Measurements from ENCODE around the gene RCC2. TPM values are rescaled to one million over a fixed set of nuclear protein-coding genes. Genes with fewer than 3 reads are reported as not detected.

The RCC2 gene
- total RNA-seq, 3 donors from 2014 or later (not counting 1 experiment from before 2014, with no cell fraction given), result 55.2 to 76.8 (median 73.2) TPM

- 83% methylated on average over 6 of the region's 6 CpGs for WGBS (ENCODE audit: insufficient coverage)
- Mint-ChIP-seq H3K9me3 (no peaks in the 10 kb centered on the region), H3K27ac (no peak overlapping the region), H3K36me3 (no peaks in the 10 kb centered on the region), H3K4me1 (no peaks in the 10 kb centered on the region), H3K27me3 (ENCODE audit: low read depth in 2 of 2) (peaks cover 0 to 3% of the 10 kb centered on the region in 2 donors), H3K4me3 (no peak overlapping the region)
- no peaks in the 10 kb centered on the region for H3K27me3 ChIP-seq (ENCODE audit: control insufficient read depth, insufficient read depth, low read length)
- intact Hi-C loops (cut with micrococcal nuclease), result no loop called here
- no peaks in the 10 kb centered on the region for H3K4me1 ChIP-seq (ENCODE audit: control insufficient read depth, insufficient read depth, low read length)
- H3K36me3 ChIP-seq (ENCODE audit: control insufficient read depth, insufficient read depth, low read length), result no peaks in the 10 kb centered on the region
- H3K9me3 ChIP-seq (ENCODE audit: control insufficient read depth, insufficient read depth, low read length), result no peaks in the 10 kb centered on the region
- DNase-seq (no peak), ATAC-seq (no peak)
- no peak for TF ChIP-seq CTCF (IDR thresholded peaks at IDR 0.05)
- H3K4me3 ChIP-seq (ENCODE audit: low read length), result no peak overlapping the region
- H3K27ac ChIP-seq (ENCODE audit: low read length), result no peak overlapping the region
Observed at GRCh38 chr1:17465228-17465627, 25.8 kb upstream of the RCC2 start.

GRCh38 chr1:17463991-17464390 is 24.5 kb upstream of the RCC2 start:
- no peak overlapping the region for H3K27ac Mint-ChIP-seq
- H3K9me3 ChIP-seq (ENCODE audit: control insufficient read depth, insufficient read depth, low read length), result no peaks in the 10 kb centered on the region
- no peak for ATAC-seq
- H3K4me3 ChIP-seq (ENCODE audit: low read length), result no peak overlapping the region
- no peaks in the 10 kb centered on the region for H3K27me3 ChIP-seq (ENCODE audit: control insufficient read depth, insufficient read depth, low read length)
- peaks cover 0 to 3% of the 10 kb centered on the region in 2 donors for H3K27me3 Mint-ChIP-seq (ENCODE audit: low read depth in 2 of 2)
- H3K9me3 Mint-ChIP-seq, result no peaks in the 10 kb centered on the region
- no peaks in the 10 kb centered on the region for H3K36me3 Mint-ChIP-seq
- DNase-seq, result no peak
- no peaks in the 10 kb centered on the region for H3K4me1 Mint-ChIP-seq
- intact Hi-C loops (cut with micrococcal nuclease), result no loop called here
- TF ChIP-seq CTCF (IDR thresholded peaks at IDR 0.05), result no peak
- no peaks in the 10 kb centered on the region for H3K4me1 ChIP-seq (ENCODE audit: control insufficient read depth, insufficient read depth, low read length)
- no peak overlapping the region for H3K27ac ChIP-seq (ENCODE audit: low read length)
- no peak overlapping the region for H3K4me3 Mint-ChIP-seq
- no peaks in the 10 kb centered on the region for H3K36me3 ChIP-seq (ENCODE audit: control insufficient read depth, insufficient read depth, low read length)

- H3K4me1 ChIP-seq (ENCODE audit: control insufficient read depth, insufficient read depth, low read length), result no peaks in the 10 kb centered on the region
- Mint-ChIP-seq H3K36me3 (no peaks in the 10 kb centered on the region), H3K4me3 (no peak overlapping the region), H3K4me1 (no peaks in the 10 kb centered on the region), H3K27me3 (ENCODE audit: low read depth in 2 of 2) (peaks cover 0 to 6% of the 10 kb centered on the region in 2 donors), H3K9me3 (no peaks in the 10 kb centered on the region), H3K27ac (no peak overlapping the region)
- ATAC-seq, result no peak
- intact Hi-C loops (cut with micrococcal nuclease), result no loop called here
- H3K27me3 ChIP-seq (ENCODE audit: control insufficient read depth, insufficient read depth, low read length), result no peaks in the 10 kb centered on the region
- no peaks in the 10 kb centered on the region for H3K36me3 ChIP-seq (ENCODE audit: control insufficient read depth, insufficient read depth, low read length)
- no peak for DNase-seq
- H3K4me3 ChIP-seq (ENCODE audit: low read length), result no peak overlapping the region
- WGBS (ENCODE audit: insufficient coverage), result 60% methylated on average over 4 of the region's 5 CpGs
- no peaks in the 10 kb centered on the region for H3K9me3 ChIP-seq (ENCODE audit: control insufficient read depth, insufficient read depth, low read length)
- H3K27ac ChIP-seq (ENCODE audit: low read length), result no peak overlapping the region
- no peak for TF ChIP-seq CTCF (IDR thresholded peaks at IDR 0.05)
Observed at GRCh38 chr1:17462669-17463068, 23.2 kb upstream of the RCC2 start.

- H3K27me3 ChIP-seq (ENCODE audit: control insufficient read depth, insufficient read depth, low read length), result no peaks in the 10 kb centered on the region
- DNase-seq, result no peak
- Mint-ChIP-seq H3K36me3 (no peaks in the 10 kb centered on the region), H3K9me3 (no peaks in the 10 kb centered on the region), H3K27ac (no peak overlapping the region), H3K4me1 (no peaks in the 10 kb centered on the region), H3K27me3 (ENCODE audit: low read depth in 2 of 2) (peaks cover 0 to 4% of the 10 kb centered on the region in 2 donors), H3K4me3 (no peak overlapping the region)
- H3K4me1 ChIP-seq (ENCODE audit: control insufficient read depth, insufficient read depth, low read length), result no peaks in the 10 kb centered on the region
- no peak overlapping the region for H3K27ac ChIP-seq (ENCODE audit: low read length)
- 93% methylated on average over 10 of the region's 10 CpGs for WGBS (ENCODE audit: insufficient coverage)
- H3K9me3 ChIP-seq (ENCODE audit: control insufficient read depth, insufficient read depth, low read length), result no peaks in the 10 kb centered on the region
- TF ChIP-seq CTCF (IDR thresholded peaks at IDR 0.05), result no peak
- ATAC-seq, result no peak
- H3K36me3 ChIP-seq (ENCODE audit: control insufficient read depth, insufficient read depth, low read length), result no peaks in the 10 kb centered on the region
- intact Hi-C loops (cut with micrococcal nuclease), result no loop called here
- H3K4me3 ChIP-seq (ENCODE audit: low read length), result no peak overlapping the region
Observed at GRCh38 chr1:17460219-17460618, 20.7 kb upstream of the RCC2 start.

All from natural killer cell (primary cell).